Smooth muscle cell (in vitro differentiated cells): Measurements from ENCODE around the gene CTNND2. TPM values are rescaled to one million over a fixed set of nuclear protein-coding genes. Genes with fewer than 3 reads are reported as not detected.
A peak's percentile ranks its signal among the peaks of the same experiment; 100 is the strongest.
"Not testable (repeated sequence)": the region's sequence is repeated elsewhere in the genome, so short reads cannot be mapped to it uniquely, and the experiment has no call there.

Experiments used
- DNase-seq: peaks from one replicate; lab custom pipeline; 2025; ENCODE audit not compliant: unreplicated experiment; lab: John Stamatoyannopoulos, UW
- H2AFZ ChIP-seq: fragments of 200-600 bp; sonication (generic); 2 replicates; pipeline ENCODE4 v1.6.0; 2016; ENCODE audit warnings: antibody characterized with exemption, low read depth, mild to moderate bottlenecking
- H3F3A ChIP-seq: fragments of 200-600 bp; sonication (generic); 2 replicates; pipeline ENCODE4 v1.6.0; 2017; ENCODE audit warnings: antibody characterized with exemption, low read depth
- H3K27ac ChIP-seq: fragments of 200-600 bp; sonication (generic); 2 replicates; pipeline ENCODE4 v1.5.1; 2016; ENCODE audit warnings: low read depth, mild to moderate bottlenecking
- H3K27me3 ChIP-seq: fragments of 200-600 bp; sonication (generic); 2 replicates; pipeline ENCODE4 v1.6.1; 2016; ENCODE audit warnings: low read depth, mild to moderate bottlenecking
- H3K36me3 ChIP-seq: fragments of 200-600 bp; sonication (generic); 2 replicates; pipeline ENCODE4 v1.5.1; 2016; ENCODE audit warnings: low read depth
- H3K4me1 ChIP-seq: fragments of 200-600 bp; sonication (generic); 2 replicates; pipeline ENCODE4 v1.5.1; 2016; ENCODE audit warnings: low read depth
- H3K4me2 ChIP-seq: fragments of 200-600 bp; sonication (generic); 2 replicates; pipeline ENCODE4 v1.6.0; 2016; ENCODE audit warnings: mild to moderate bottlenecking
- H3K4me3 ChIP-seq: fragments of 200-600 bp; sonication (generic); 2 replicates; pipeline ENCODE4 v1.5.1; 2016; ENCODE audit warnings: mild to moderate bottlenecking
- H3K79me2 ChIP-seq: fragments of 200-600 bp; sonication (generic); 2 replicates; pipeline ENCODE4 v1.6.0; 2016; ENCODE audit warnings: low read depth, mild to moderate bottlenecking
- H3K9ac ChIP-seq: fragments of 200-600 bp; sonication (generic); 2 replicates; pipeline ENCODE4 v1.6.0; 2016; ENCODE audit warnings: low read depth
- H3K9me3 ChIP-seq: fragments of 200-600 bp; sonication (generic); replicated peaks from 2 replicates; pipeline ENCODE4 v1.5.1; 2016; ENCODE audit warnings: low read depth
- H4K20me1 ChIP-seq: fragments of 200-600 bp; sonication (generic); 2 replicates; pipeline ENCODE4 v1.6.0; 2016; ENCODE audit warnings: low read depth
- CTCF ChIP-seq: fragments of 200-600 bp; sonication (generic); IDR thresholded peaks from 2 replicates; pipeline ENCODE4 v1.5.1; 2017; ENCODE audit warnings: borderline replicate concordance, mild to moderate bottlenecking, antibody characterized with exemption; ENCODE audit not compliant: insufficient read depth, poor library complexity, severe bottlenecking
- WGBS: methylation state at CpG from one replicate; pipeline ENCODE4 v1.1.7; 2016; ENCODE audit warnings: low lambda C conversion rate; 5-methylcytosine and 5-hydroxymethylcytosine counted together
- polyA plus RNA-seq: library from polyadenylated mRNA; unstranded; fragments of >200 nt; fragmentation: Nextera tagmentation; extraction: Ambion mirVana; gene quantifications from 2 replicates; pipeline ENCODE4 v1.2.1, GENCODE V29; 2016
- total RNA-seq: library from RNA; depleted of rRNA; stranded (reverse); fragments of >200 nt; gene quantifications from 2 replicates; pipeline ENCODE4 v1.2.3, GENCODE V29; 2014

Gene CTNND2
- total and polyA plus RNA-seq, 2 experiments from 2014 or later, result 2.7 to 5.8 TPM

GRCh38 chr5:11619339-11620024, 284.8 kb downstream of the CTNND2 start:
- H4K20me1 ChIP-seq, result no peaks in the 10 kb centered on the region
- no peak overlapping the region for H3K9ac ChIP-seq
- H3K27ac ChIP-seq, result no peak overlapping the region
- no peak for DNase-seq
- no peaks in the 10 kb centered on the region for H3K9me3 ChIP-seq
- no peak overlapping the region for H2AFZ ChIP-seq
- H3K79me2 ChIP-seq, result no peaks in the 10 kb centered on the region
- no peak overlapping the region for H3K4me2 ChIP-seq
- H3K27me3 ChIP-seq, result no peaks in the 10 kb centered on the region
- peak; percentile 35 for TF ChIP-seq CTCF
- WGBS, result 71% methylated on average over 1 of the region's 1 CpG
- no peaks in the 10 kb centered on the region for H3F3A ChIP-seq
- no peaks in the 10 kb centered on the region for H3K4me1 ChIP-seq
- no peak overlapping the region for H3K4me3 ChIP-seq
- no peaks in the 10 kb centered on the region for H3K36me3 ChIP-seq

- Histone ChIP-seq H3K36me3 (no peaks in the 10 kb centered on the region), H3K79me2 (no peaks in the 10 kb centered on the region), H3K4me1 (no peaks in the 10 kb centered on the region), H2AFZ (no peak overlapping the region), H3F3A (no peaks in the 10 kb centered on the region), H3K27me3 (no peaks in the 10 kb centered on the region), H3K4me2 (no peak overlapping the region), H4K20me1 (no peaks in the 10 kb centered on the region), H3K27ac (no peak overlapping the region), H3K9ac (no peak overlapping the region), H3K9me3 (no peaks in the 10 kb centered on the region), H3K4me3 (no peak overlapping the region)
- no peak for DNase-seq
- WGBS, result 83% methylated on average over 2 of the region's 2 CpGs
- TF ChIP-seq CTCF, result no peak
Observed at GRCh38 chr5:11617080-11617479, 287.2 kb downstream of the CTNND2 start.

- not testable (repeated sequence) for H3K9me3 ChIP-seq, H3K36me3 ChIP-seq, H3K27me3 ChIP-seq, H2AFZ ChIP-seq, H3K9ac ChIP-seq, H3K27ac ChIP-seq, H4K20me1 ChIP-seq, H3K4me1 ChIP-seq, H3K4me3 ChIP-seq, DNase-seq, H3K4me2 ChIP-seq, H3K79me2 ChIP-seq, H3F3A ChIP-seq
- WGBS, result 82% methylated on average over 7 of the region's 7 CpGs
Observed at GRCh38 chr5:11616624-11617023, 287.6 kb downstream of the CTNND2 start.

- Histone ChIP-seq H3K79me2 (no peaks in the 10 kb centered on the region), H3K9ac (no peak overlapping the region), H3K27ac (no peak overlapping the region), H2AFZ (no peak overlapping the region), H3F3A (no peaks in the 10 kb centered on the region), H3K4me2 (no peak overlapping the region), H3K27me3 (no peaks in the 10 kb centered on the region), H3K9me3 (no peaks in the 10 kb centered on the region), H3K36me3 (no peaks in the 10 kb centered on the region), H4K20me1 (no peaks in the 10 kb centered on the region), H3K4me3 (no peak overlapping the region), H3K4me1 (no peaks in the 10 kb centered on the region)
- DNase-seq, result no peak
- no peak for TF ChIP-seq CTCF
- 60% methylated on average over 3 of the region's 3 CpGs for WGBS
Observed at GRCh38 chr5:11611011-11611410, 293.2 kb downstream of the CTNND2 start.
